ENCODE data around the gene P4HA2. TPM values are rescaled to one million over a fixed set of nuclear protein-coding genes. Genes with fewer than 3 reads are reported as not detected.

P4HA2 gene
- total RNA-seq, 4 donors from 2014 or later, result 22.1 to 53.5 (median 32.7) TPM

DNA sequence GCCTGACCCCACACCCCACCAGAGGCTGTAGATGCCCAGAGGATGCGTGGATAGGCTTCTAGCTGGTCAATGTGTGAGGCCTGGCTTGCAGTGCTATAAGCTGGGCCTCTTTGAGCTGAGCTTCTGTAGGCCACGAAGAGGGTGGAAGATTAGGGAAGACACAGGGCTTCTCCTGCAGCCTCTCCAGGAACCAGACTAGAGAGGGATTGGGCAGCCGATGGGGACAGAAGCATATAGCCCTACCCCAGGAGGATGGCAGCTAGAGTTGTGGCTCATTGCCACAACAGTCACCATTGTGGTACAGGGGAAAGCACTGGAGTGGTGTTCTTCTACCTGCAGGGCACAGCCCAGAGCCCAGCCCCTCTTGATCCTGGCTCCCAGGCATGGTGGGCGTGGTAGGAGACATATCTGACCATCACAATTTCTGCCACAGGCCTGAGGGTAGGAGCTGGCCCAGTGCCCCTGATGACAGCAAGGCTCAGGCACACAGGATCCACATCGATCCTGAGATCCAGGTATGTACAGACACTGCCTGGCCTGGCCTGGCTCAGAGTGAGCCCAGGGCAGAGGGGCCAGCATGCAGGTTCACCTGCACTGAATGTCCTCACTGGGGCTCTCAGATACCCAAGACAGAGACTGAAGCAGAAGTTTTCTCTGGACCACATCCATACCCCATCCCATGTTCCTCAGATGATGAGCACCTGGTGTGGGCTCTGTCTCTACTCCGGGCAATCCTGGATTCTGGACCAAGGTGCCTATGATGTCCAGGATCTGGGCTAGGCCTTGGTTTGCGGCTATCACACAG lies 38.6 kb upstream of the P4HA2 start:
- in situ Hi-C loops (cut with MboI; ENCODE audit: low pct_ligation_motif_present in 1 of 4, low pct_unique_long_range_greater_than_20kb in 1 of 4, low sequenced_read_pairs in 3 of 4), result loop anchor here in 1 of 4 donors (25.0 kb wide), 1 partner anchor 271 kb away; the partner anchor contains the start of gene IL5
- H3K36me3 ChIP-seq, result no peaks in the 10 kb centered on the region

DNA sequence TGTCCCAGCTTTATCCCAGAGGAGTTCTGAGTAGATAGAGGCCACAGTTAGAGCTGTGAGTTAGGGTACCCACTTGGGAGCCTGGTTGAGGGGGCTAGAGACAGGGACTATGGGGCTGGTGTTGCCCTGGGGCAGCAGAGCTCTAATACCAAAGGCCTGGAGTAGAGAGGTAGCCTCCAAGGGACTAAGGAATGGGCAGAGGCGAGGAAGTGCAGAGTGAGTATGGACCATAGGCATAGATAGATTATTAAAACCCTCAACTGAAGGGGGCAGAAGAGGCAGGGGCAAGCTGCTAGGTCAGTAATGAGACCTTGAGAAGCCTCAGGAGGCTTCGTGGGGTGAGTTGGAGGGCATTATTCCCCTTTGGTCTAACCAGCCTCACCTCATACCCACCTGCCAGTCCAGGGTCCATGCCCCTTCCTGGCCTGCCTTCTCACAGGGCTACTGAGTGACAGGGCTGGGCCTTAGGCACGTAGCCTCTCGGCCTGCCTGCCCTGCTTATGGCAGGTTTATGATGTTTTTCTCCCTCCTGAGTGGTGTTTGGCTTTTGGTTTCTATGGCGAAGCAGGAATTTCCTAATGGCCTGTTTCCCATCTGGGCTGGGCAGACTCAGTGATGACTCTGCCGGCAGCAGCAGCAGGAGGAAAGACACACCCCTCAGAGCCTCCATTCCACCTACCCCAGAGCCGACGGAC lies 37.8 kb upstream of the P4HA2 start:
- no peaks in the 10 kb centered on the region for H3K36me3 ChIP-seq
- H3K9me3 ChIP-seq, result no peaks in the 10 kb centered on the region
- no peaks in the 10 kb centered on the region for H3K27me3 ChIP-seq
- 35% methylated on average over 8 of the region's 8 CpGs; no CpG with 5 or more reads in 1 of the 2 donors for WGBS, 2 donors (ENCODE audit: low coverage in 1 of 2)
- peak overlapping the region; percentile 87 to 97 (median 94) for H3K27ac ChIP-seq
- H3K4me1 ChIP-seq, result peaks cover 33 to 70% (median 51%) of the 10 kb centered on the region in 4 donors
- peak; percentile 73 for DNase-seq
- in situ Hi-C loops (cut with MboI; ENCODE audit: low pct_ligation_motif_present in 1 of 4, low pct_unique_long_range_greater_than_20kb in 1 of 4, low sequenced_read_pairs in 3 of 4) (loop anchor here in 1 of 4 donors (25.0 kb wide), 1 partner anchor 272 kb away; the partner anchor contains the start of gene IL5), intact Hi-C loops (cut with DNase I; ENCODE audit: low total_unique reads) (no loop called here)
- TF ChIP-seq EP300 (IDR thresholded peaks at IDR 0.05; ENCODE audit: low read depth) (peak; percentile 53), POLR2A (IDR thresholded peaks at IDR 0.05) (no peak), POLR2AphosphoS5 (IDR thresholded peaks at IDR 0.05) (peak; percentile 79 to 87 (median 85))
- TF ChIP-seq, protein P1, sequence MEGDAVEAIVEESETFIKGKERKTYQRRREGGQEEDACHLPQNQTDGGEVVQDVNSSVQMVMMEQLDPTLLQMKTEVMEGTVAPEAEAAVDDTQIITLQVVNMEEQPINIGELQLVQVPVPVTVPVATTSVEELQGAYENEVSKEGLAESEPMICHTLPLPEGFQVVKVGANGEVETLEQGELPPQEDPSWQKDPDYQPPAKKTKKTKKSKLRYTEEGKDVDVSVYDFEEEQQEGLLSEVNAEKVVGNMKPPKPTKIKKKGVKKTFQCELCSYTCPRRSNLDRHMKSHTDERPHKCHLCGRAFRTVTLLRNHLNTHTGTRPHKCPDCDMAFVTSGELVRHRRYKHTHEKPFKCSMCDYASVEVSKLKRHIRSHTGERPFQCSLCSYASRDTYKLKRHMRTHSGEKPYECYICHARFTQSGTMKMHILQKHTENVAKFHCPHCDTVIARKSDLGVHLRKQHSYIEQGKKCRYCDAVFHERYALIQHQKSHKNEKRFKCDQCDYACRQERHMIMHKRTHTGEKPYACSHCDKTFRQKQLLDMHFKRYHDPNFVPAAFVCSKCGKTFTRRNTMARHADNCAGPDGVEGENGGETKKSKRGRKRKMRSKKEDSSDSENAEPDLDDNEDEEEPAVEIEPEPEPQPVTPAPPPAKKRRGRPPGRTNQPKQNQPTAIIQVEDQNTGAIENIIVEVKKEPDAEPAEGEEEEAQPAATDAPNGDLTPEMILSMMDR (IDR thresholded peaks at IDR 0.05), result no peak
- H3K4me3 ChIP-seq, result no peak overlapping the region

More for the DNA sequence above, 38.6 kb upstream of the P4HA2 start:
- H3K4me3 ChIP-seq, result no peak overlapping the region
- H3K27me3 ChIP-seq, result no peaks in the 10 kb centered on the region
- H3K4me1 ChIP-seq, result peaks cover 27 to 63% (median 44%) of the 10 kb centered on the region in 4 donors
- no peaks in the 10 kb centered on the region for H3K9me3 ChIP-seq
- no peak for DNase-seq
- no peak for TF ChIP-seq EP300 (IDR thresholded peaks at IDR 0.05; ENCODE audit: low read depth)
- no peak for TF ChIP-seq POLR2A (IDR thresholded peaks at IDR 0.05)
- TF ChIP-seq, protein P1 (IDR thresholded peaks at IDR 0.05), result no peak
- TF ChIP-seq POLR2AphosphoS5 (IDR thresholded peaks at IDR 0.05), result no peak
- intact Hi-C loops (cut with DNase I; ENCODE audit: low total_unique reads), result no loop called here
- peak overlapping the region; percentile 87 to 97 (median 94) for H3K27ac ChIP-seq
- 69% methylated on average over 7 of the region's 7 CpGs; no CpG with 5 or more reads in 1 of the 2 donors for WGBS, 2 donors (ENCODE audit: low coverage in 1 of 2)

DNA sequence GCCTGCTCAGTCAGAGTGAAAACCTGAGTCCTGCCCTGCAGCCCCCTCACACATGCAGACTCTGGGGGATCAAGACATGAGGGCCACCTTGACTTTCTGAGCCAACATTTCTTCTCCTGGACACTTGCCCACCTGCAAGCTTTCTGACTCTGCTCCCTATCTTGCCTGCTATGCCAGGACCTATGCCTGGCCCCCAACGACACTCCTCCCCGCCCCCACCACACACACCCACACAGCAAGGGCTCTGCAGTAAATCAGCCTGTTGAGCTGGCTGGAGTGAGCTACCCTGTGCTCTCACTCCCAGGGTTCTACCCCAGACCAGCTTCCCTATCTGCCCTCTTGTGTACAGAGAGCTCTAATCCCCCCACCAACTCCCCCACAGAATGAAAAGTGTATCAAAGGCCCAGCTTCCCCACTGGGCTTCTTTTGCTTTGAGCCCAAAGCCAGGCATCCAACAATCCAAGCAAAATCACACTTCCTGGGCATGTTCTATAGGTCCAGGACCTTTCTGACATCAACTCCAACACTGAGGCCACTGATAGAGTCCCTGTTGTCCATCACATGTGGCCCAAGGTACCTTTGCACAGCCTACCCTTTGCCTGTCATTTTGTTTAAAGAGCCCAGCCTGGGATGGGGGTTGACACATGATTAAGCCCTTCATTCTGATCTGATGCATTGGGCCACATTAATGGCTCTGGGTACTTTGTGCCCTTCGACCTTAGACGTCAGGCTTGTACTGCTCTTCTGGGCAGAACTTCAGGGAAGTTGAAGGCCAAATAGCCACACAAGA lies 37.1 kb upstream of the P4HA2 start:
- intact Hi-C loops (cut with DNase I; ENCODE audit: low total_unique reads) (no loop called here), in situ Hi-C loops (cut with MboI; ENCODE audit: low pct_ligation_motif_present in 1 of 4, low pct_unique_long_range_greater_than_20kb in 1 of 4, low sequenced_read_pairs in 3 of 4) (loop anchor here in 1 of 4 donors (25.0 kb wide), 1 partner anchor 273 kb away; the partner anchor contains the start of gene IL5)
- Histone ChIP-seq H3K9me3 (no peaks in the 10 kb centered on the region), H3K27me3 (no peaks in the 10 kb centered on the region), H3K4me3 (no peak overlapping the region), H3K27ac (peak overlapping the region; percentile 87 to 97 (median 94)), H3K36me3 (no peaks in the 10 kb centered on the region), H3K4me1 (peaks cover 33 to 72% (median 55%) of the 10 kb centered on the region in 4 donors)
- WGBS, 2 donors (ENCODE audit: low coverage in 1 of 2), result 51% methylated on average over 4 of the region's 4 CpGs; no CpG with 5 or more reads in 1 of the 2 donors
- TF ChIP-seq POLR2AphosphoS5 (IDR thresholded peaks at IDR 0.05) (no peak), POLR2A (IDR thresholded peaks at IDR 0.05) (no peak), EP300 (IDR thresholded peaks at IDR 0.05; ENCODE audit: low read depth) (no peak)
- TF ChIP-seq, protein P1 (IDR thresholded peaks at IDR 0.05), result no peak
- no peak for DNase-seq
